ENCODE results near the gene SRPK3.

- TF ChIP-seq CTCF (conservative IDR thresholded peaks at IDR 0.05; ENCODE audit: low read length) (no peak), EZH2phosphoT487 (IDR thresholded peaks at IDR 0.05; ENCODE audit: borderline replicate concordance, low read depth, low read length) (no peak)
Measured at GRCh38 chrX:153781428-153782047, 697 bp downstream of the SRPK3 start.
